ENCODE results near the gene LRRC26.

GRCh38 chr9:137172901-137173795 is 3.3 kb upstream of the LRRC26 start:
- TF ChIP-seq, protein P1, sequence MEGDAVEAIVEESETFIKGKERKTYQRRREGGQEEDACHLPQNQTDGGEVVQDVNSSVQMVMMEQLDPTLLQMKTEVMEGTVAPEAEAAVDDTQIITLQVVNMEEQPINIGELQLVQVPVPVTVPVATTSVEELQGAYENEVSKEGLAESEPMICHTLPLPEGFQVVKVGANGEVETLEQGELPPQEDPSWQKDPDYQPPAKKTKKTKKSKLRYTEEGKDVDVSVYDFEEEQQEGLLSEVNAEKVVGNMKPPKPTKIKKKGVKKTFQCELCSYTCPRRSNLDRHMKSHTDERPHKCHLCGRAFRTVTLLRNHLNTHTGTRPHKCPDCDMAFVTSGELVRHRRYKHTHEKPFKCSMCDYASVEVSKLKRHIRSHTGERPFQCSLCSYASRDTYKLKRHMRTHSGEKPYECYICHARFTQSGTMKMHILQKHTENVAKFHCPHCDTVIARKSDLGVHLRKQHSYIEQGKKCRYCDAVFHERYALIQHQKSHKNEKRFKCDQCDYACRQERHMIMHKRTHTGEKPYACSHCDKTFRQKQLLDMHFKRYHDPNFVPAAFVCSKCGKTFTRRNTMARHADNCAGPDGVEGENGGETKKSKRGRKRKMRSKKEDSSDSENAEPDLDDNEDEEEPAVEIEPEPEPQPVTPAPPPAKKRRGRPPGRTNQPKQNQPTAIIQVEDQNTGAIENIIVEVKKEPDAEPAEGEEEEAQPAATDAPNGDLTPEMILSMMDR (IDR thresholded peaks at IDR 0.05) = no peak
- TF ChIP-seq, protein P2, sequence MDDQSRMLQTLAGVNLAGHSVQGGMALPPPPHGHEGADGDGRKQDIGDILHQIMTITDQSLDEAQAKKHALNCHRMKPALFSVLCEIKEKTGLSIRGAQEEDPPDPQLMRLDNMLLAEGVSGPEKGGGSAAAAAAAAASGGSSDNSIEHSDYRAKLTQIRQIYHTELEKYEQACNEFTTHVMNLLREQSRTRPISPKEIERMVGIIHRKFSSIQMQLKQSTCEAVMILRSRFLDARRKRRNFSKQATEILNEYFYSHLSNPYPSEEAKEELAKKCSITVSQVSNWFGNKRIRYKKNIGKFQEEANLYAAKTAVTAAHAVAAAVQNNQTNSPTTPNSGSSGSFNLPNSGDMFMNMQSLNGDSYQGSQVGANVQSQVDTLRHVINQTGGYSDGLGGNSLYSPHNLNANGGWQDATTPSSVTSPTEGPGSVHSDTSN (IDR thresholded peaks at IDR 0.05) = no peak
- no peak for TF ChIP-seq NFE2L2 (conservative IDR thresholded peaks at IDR 0.05; ENCODE audit: low read length)
- no peak for TF ChIP-seq KDM5A (IDR thresholded peaks at IDR 0.05)

Data from A549 (cell line).